Anterior cingulate cortex (tissue), 58 donors: ENCODE measurements around the gene FAM163B.

ENCODE experiments used
- DNase-seq, 58 donors: peaks; one replicate each; lab custom pipeline; 2025; lab: John Stamatoyannopoulos, UW

Gene FAM163B

DNA sequence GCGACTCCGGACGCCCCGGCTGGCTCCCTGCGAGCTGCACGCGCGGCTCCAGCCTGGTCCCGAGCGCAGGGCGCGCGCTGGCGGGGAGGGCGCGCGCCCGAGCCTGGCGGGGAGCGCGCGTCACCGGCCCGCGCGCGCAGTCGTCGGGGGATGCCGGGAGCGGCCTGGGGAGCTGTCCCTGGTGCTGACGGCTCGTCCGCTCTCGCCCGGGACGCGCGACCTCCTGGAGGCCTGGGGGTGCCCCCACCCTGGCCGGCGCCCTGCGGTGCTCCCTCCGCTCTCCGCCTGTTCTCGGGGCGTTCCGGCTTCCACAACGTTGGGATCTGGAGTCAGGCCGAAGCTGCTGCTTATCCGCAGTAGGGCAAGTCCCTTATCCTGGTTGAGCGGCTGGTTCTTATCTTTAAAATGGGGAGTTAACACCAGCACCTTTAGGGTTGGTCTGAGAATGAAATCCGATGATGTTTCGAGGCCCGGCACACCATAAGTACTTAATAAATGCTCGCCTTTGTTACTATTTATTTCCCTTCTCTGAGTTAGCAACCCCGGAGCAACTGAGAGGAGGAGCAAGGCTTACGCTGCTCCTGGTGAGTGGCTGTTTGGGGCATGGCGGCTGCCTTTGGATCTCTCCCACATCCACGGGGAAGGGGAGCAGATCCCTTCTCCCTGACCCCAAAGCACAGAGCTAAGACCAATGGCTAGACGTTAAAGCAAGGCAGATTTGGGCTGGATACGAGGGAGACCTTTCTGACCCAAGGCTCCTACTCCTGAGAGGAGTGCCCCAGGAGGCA is at the start of gene FAM163B:
FAM163B (minus strand) TSS at position 79 of the 788 bp plus-strand sequence. CDS start 29,166 bp downstream, outside the sequence.
- DNase-seq, result peak in 37 of 58 donors; percentile 12 to 64 (median 36)

DNA sequence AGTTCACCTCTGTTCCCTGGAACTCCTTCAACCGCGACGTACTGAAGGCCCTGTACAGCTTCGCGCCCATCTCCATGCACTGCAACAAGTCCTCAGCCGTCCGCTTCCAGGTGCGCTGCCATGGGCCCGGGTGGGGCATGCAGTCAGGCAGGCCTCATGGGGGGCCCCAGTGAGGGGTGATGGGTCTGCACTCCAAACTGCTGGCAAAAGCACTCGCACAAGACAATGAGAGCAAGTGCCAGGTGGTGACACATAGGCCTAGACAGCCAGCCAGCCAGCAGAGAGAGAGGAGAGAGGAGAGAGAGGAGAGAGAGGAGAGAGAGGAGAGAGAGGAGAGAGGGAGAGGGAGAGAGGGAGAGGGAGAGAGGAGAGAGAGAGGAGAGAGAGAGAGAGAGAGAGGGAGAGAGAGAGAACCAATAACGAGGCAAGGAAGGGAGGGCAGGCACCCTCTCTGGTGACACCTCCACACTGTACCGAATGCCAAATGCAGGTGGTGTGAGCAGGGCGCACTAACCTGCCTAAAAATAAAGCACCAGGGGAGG is 48.0 kb upstream of the FAM163B start:
- DNase-seq, result peak in 1 of 58 donors; percentile 14

DNA sequence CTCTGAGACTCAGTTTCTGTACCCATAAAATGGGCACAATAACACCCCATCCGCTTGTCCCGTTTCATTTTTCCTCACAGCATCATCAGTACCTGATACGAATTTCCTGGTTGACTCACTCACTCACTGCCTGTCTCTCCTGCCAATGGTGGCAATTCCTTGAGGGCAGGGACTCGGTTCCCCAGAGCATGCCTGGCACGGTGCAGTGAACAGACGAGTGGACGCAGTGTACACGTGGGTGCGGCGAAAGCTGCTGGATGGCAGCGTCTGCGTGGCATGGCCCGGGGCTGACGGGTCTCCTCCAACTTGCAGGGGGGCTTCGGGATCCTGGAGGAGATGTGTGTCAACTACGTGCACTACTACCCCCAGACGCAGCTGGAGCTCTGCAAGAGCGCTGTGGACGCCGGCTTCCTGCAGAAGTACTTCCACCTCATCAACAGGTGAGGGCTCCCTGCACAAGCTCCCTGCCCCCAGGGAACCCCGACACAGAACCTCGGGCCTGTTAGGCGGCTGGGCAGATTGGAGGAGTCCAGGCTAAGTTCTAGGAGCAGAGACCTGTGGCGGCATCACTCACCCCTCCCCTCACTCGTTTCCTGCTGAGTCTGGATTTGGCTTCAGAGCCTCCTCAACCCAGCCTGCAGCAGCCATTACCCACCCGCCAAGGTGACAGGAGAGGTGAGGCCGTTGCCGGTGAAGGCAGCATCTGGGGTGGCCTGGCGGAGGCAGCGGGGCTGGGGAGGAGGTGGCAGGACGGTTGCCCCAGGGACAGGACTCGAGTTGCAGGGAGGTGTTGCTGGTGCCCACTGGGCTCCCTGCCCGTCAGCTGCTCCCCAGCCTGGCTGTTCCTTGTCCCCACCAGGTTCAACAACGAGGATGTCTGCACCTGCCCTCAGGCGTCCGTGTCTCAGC is 47.3 kb upstream of the FAM163B start:
- DNase-seq, result no peak

DNA sequence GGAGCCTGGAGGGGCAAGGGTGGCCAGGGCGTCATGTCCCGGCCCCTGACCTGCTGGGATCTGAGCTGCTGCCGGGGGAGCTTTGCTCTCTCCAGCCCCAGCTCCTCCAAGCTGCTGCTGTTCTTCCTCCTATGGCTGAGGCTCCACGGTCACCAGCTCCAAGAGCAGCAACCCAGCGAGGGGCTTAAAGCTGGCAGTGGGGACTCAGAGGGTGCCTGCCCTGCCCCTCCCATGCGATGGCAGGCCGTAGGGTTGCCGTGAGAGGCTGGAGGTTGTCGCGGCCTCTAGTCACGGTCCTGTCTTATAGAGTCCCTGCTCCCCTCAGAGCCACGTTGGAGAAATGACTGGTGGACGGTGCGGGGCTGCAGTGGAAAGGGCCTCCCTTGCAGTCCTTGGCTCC is 46.5 kb upstream of the FAM163B start:
- DNase-seq, result no peak

DNA sequence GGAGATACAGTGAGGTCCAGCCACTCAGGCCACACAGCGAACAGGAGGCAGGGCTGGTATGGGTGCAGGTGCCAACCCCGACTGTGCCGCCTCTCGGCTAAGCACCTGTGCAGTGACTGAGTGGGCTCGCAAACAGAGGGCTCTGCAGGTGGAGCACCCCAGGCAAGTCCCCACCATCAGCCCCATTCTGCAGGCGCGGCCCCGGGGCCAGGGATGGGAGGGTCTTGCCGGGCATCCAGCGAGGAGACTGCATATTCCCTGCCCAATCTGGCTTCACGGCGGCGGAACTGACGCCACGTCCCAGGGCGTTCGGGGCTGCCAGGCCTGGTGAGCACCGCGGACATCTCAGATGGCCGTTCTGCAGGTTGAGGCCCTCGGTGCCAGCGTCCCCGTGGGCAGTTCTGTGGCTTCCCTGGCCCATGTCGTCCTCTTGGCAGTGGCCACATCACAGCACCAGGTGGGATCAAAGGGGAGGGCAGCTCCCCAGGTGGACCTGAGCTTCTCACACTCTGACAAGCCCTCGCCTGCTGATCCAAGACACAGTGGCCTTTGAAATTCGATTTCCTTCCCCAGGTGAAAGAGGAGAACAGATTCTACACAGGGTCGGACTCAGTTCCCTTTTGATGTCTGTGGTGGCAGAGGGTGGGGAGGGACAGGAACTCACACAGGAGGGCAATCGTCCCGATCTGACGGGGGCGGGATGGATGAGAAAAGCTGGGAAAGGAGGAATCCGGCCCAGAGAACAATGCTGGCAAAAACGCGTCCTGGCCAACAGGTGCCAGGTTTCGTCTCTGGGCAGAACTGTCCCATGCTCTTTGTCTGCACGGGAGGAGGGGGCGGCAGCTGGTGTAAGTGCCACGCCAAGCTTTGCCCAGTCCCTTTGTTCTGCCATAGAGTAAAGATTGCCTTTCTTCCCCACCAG is 45.8 kb upstream of the FAM163B start:
- no peak for DNase-seq

DNA sequence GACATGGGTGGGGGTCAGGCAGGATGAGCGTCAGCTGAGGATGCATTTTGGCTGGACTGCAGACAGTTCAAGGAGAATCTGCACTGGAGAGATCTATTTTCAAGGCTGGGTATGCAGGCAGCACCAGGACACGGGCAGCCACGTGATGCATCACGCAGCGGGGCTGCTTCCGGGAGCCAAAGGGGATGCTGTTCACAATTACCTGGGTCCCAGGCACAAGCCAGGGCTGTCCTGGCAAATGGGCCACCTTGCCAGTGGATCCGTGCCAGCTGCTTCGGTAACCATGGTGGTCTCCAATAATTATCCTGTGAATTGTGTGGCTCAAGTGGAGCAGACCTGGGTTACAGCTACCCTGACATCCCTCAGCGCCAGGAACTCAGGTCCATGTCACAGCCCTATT is 44.4 kb upstream of the FAM163B start:
- no peak for DNase-seq

DNA sequence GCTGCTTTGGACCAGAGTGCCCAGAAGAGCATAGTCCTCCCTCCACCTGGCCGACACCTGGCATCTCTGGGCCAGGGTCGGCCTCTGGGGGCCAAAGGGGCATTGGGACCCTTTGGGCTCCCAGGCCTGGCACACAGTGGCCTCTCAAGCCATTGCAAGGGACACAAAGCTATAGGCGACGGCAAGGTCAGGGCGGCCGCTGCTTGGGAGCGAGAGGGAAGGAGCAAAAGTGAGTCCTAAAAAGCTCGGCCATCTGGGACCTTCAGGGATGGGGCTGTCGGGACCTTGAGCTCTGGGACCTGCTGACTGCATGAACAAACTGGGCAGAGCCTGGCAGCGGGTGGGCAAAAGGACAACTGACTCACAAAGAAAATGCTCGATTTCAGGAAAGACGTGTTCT is 40.8 kb upstream of the FAM163B start:
- DNase-seq, result no peak

DNA sequence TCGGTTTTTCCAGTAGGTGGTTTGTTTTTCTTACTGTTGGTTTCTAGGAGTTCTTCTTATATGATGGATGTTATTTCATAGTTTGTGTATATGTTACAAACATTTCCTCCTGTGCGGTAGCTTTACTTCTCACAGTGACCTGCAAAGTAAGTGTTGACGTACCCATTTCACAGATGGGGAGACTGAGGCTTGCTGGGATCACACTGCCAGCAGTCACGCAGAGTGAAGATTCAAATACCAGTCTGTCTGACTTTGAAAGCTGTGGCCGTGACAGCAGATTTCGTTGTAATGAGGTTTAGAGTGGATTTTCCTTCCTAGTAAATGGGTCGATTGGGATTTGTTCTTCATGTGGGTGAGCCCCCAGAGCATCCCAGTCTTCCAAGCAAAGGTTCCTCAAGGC is 40.0 kb upstream of the FAM163B start:
- DNase-seq, result no peak

DNA sequence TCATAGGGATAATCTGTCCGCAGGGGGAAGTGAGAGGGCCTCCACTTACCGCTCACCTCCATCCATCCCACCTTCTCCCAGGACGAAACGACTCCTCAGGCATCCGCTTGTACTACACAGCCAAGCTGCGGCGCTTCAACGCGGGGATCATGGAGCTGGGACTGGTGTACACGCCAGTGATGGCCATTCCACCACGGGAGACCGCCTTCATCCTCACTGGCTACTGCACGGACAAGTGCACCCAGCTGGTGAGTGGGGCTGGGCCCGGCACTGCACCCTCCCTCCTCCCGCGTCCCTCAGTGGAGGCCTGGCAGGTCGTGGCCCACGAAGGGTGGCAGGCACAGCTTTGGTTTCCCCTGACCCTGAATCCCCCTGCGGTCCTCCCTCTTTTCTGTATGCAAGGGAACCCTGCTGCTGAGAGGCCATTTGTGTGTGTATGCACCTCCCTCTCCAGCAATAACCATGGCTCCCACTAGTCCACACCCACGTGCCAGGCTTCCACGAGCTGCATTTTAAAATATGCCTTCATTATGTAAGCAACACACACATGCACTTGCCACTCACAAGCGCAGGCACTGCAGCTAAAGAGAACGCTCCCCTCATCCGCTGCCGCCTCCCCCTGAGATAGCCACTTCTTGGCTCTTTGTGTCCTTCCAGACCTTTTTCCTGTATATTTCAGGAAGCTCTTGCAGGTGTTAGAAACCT is 38.7 kb upstream of the FAM163B start:
- DNase-seq, result peak in 21 of 58 donors; percentile 6 to 68 (median 25)

DNA sequence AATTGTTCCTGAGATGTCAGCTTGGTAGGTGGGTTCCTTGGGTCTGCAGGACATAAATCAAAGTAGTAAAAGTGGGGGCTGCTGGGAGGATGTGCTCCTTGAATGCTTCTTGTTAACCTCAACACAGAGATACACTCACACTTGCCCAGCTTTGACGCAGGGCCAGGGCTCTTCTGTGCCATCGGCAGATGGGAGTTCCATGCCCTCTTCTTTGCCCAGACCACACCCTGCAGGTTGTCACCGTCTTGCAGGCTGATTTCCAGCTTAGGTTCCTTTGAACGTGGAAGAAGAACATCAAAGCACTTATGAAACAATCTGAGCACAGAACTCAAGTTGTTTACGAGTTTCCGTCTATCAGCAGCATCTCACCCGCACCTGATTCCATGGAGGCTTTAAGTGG is 38.0 kb upstream of the FAM163B start:
- no peak for DNase-seq

DNA sequence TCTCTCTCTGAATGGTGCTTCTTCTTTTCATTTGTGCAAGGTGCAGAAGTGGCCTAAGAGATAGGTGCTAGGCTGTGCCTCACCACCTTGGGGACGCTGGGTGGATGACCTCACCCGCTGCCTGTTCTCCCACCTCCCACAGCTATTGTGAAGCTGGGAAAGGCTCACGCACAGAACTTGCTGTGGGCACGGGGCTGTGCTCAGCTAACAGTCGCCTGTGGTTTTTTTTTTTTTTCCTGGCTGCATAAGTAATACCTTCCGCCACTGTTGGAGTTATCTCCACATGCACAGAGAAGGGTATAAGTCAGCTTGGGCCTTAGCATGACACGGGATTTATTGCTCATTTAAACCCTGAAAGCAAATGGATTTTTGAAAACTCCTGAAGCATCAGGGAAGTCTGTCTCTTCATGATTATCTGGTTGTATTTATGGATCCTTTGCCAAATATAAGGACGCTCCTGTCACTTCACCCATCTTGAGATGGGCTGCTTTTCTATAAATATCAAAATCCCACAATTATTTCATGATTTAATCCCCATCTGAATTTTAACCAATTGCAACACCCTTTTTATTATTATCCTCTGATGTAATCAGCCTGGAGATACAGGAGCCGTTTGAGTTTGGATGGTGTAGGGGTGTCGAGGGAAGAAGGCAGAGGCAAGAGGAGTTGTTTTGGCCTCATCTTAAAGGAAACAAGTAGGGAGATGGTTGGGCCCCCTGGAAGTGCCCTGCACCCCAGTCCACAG is 36.0 kb upstream of the FAM163B start:
- no peak for DNase-seq

DNA sequence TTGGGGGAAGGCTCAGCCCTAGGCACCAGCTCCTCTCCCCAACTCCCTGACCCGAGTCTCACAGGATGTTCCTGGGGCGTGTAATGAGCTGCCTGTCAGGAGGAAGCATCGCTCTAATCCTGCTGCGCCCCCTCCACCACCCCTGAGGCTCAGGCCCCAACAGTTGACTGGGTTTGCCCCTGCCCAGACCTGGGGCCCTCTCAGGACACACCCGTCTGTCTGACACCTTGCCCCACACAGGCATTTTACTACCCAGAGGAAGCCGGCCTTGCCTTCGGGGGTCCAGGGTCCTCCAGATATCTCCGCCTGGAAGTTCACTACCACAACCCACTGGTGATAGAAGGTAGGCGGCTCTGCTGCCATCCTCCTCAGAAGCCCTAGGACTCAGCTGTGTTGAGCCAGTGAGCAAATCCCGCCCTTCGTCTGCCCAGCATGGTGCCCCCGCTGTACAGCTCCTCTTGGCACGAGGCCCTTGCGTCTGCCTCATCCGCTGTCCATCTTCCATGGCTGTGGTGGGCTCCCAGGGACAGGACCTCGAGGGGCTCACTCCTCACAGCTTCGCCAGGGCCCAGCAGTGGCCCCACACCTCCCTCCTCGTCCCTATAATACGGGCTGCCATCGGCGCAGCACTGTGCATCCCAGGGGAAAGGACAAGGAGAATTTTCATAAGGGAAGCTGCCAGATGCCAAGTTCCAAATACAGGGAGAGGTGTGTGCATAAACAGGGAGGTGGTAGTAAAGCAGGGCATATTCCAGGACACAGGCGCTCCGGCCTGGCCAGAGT is 35.0 kb upstream of the FAM163B start:
- no peak for DNase-seq

DNA sequence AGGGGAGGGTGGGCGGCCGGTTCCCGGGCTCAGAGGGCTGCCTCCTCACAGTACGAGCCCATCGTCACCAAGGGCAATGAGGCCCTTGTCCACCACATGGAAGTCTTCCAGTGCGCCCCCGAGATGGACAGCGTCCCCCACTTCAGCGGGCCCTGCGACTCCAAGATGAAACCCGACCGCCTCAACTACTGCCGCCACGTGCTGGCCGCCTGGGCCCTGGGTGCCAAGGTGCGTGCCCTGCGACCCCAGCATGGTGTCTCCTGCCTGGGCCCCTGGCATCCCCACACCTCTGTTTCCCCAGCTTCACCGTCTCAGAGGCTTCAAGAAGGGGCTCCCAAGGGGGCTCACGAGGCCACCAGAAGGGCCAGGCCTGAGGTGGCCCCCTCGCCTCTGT is 34.2 kb upstream of the FAM163B start:
- DNase-seq, result no peak

DNA sequence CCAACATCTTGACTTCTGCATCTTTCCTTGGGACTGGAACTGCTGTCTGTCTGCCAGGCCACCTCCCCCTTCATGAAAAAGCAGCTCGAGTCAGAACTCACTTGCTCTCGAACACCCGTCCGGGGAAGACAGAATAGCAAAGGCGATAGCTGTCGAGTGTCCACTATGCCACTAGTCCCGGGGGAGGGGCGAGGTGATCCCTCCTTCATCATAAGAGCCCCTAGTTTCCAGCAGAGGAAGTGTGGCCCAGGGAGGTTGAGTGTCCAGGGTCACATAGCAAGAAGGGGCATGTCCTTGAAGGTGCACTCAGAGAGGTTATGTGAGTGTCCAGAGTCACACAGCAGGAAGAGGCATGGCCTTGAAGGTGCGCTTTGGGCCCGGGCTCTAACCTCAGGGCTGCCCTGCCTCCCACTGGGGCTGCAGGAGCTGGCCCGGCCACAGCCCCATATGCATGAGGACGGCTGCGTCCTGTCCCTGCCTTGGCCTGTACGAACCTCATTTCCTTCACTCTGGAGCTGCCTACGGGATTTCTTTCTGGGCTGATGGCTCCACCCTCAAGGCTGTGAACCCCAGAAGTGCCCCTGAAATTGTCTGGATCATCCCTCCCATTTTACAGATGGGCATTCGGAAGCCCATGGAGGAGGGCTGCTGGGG is 33.6 kb upstream of the FAM163B start:
- DNase-seq, result no peak

DNA sequence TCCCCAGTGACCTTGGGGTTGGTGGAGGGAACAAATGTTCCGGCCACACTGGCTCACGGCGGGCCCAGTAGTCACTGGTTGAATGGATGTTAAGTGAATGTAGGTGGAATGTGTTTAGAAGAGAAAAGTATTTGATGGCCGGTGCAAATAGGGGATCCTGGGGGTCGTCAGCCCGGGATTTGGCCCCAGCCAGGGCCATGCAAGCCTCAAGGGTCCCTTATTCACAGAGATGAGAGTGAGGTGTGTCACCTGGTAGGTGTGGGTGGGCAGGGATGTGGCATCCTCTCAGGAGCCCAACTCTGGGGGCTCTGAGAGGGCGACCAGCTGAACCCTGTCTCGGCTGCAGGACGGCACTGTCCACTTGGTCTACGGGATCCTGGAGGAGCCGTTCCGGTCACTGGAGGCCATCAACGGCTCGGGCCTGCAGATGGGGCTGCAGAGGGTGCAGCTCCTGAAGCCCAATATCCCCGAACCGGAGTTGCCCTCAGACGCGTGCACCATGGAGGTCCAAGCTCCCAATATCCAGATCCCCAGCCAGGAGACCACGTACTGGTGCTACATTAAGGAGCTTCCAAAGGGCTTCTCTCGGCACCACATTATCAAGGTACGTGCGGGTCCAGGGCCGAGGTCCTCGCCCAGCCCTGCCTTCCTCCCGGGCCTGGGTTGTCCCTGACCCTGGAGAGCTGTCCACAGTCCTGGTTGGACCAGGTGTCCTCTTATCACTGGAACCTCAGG is 32.8 kb upstream of the FAM163B start:
- DNase-seq, result no peak

DNA sequence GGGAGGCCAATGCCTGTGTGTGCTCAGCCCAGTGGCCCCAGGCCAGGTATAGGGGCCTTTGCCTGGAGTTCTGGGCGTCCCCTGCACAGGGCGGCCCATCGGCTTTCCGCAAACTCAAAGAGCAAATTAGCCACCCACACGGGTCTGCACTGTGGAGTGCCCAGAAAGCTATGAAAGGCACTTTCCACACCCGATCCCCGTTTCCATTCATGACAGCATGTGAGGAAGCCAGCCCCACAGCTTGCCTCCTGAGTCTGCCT is 32.1 kb upstream of the FAM163B start:
- DNase-seq, result no peak
